Measurements from ENCODE around the gene ADGB.

The ADGB gene

GRCh38 chr6:146578054-146578453 lies 20.7 kb upstream of the ADGB start:
- no peak overlapping the region for H3K4me3 ChIP-seq (ENCODE audit: low read depth, low read length)
- DNase-seq (ENCODE audit: low read depth), result no peak
- TF ChIP-seq, protein P1, sequence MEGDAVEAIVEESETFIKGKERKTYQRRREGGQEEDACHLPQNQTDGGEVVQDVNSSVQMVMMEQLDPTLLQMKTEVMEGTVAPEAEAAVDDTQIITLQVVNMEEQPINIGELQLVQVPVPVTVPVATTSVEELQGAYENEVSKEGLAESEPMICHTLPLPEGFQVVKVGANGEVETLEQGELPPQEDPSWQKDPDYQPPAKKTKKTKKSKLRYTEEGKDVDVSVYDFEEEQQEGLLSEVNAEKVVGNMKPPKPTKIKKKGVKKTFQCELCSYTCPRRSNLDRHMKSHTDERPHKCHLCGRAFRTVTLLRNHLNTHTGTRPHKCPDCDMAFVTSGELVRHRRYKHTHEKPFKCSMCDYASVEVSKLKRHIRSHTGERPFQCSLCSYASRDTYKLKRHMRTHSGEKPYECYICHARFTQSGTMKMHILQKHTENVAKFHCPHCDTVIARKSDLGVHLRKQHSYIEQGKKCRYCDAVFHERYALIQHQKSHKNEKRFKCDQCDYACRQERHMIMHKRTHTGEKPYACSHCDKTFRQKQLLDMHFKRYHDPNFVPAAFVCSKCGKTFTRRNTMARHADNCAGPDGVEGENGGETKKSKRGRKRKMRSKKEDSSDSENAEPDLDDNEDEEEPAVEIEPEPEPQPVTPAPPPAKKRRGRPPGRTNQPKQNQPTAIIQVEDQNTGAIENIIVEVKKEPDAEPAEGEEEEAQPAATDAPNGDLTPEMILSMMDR (IDR thresholded peaks at IDR 0.05; ENCODE audit: low read depth, low read length, missing control alignments), result no peak

DNA sequence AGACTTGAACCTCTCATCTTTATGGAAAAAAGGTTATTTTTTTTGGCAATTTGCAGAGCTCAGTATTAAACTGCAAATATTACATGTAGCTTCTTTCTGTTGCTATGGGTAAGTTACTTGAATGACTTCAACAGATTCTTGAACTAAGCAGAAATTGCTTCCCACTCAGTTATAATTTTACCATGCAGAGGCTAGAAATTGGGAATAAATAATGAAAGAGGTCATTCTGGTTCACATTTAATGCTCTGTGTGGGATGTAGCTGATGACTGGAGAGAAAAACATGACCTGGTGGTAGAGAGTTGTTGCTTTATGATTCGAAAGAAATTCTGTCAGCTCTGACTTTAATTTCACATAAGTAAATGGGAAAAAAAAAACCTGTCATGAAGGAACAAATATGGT lies 16.8 kb upstream of the ADGB start:
- TF ChIP-seq, protein P1 (IDR thresholded peaks at IDR 0.05; ENCODE audit: low read depth, low read length, missing control alignments), result no peak
- DNase-seq (ENCODE audit: low read depth), result no peak
- H3K4me3 ChIP-seq (ENCODE audit: low read depth, low read length), result no peak overlapping the region

DNA sequence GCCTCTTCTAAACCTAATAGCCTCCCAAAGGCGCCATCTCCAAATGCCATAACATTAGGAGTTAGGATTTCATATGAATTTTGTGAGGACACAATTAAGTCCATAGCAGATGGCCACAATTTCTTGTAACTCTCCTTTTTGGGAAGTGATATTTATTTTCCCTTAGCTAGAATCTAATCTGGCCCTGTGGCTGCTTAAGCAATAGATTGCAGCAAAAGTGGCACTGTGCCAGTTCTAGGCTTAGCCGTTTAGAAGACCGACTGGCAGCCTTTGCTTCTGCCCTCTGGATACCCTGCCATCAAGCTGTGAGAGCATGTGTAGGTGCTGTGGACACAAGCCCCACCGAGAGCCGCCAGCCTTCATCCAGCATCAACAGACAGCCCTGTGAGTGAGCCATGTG lies 15.9 kb upstream of the ADGB start:
- DNase-seq (ENCODE audit: low read depth), result no peak
- no peak overlapping the region for H3K4me3 ChIP-seq (ENCODE audit: low read depth, low read length)
- TF ChIP-seq, protein P1 (IDR thresholded peaks at IDR 0.05; ENCODE audit: low read depth, low read length, missing control alignments), result no peak

- TF ChIP-seq, protein P1 (IDR thresholded peaks at IDR 0.05; ENCODE audit: low read depth, low read length, missing control alignments), result no peak
- no peak for DNase-seq (ENCODE audit: low read depth)
- H3K4me3 ChIP-seq (ENCODE audit: low read depth, low read length), result no peak overlapping the region
Measured at GRCh38 chr6:146583966-146584365, 14.8 kb upstream of the ADGB start.

DNA sequence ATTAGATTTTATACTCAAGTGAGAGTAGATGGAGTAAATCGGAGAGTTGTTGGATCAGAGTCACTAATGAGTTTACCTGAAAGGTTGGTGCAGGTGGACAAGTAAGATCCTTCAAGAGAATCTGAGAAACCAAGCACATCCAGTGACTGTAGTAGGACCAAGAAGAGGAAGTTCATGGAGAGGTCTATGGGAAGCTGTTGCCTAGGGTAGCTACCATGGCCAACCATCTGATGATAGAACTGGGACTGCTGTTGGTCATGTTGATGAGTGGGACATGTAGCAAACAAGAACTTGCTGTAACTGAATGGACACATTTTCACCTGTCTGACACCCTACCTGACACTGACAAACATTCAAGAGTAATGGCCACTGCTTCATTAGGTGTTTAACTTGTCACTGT lies 11.3 kb upstream of the ADGB start:
- DNase-seq (ENCODE audit: low read depth), result no peak
- no peak overlapping the region for H3K4me3 ChIP-seq (ENCODE audit: low read depth, low read length)
- TF ChIP-seq, protein P1 (IDR thresholded peaks at IDR 0.05; ENCODE audit: low read depth, low read length, missing control alignments), result no peak

GRCh38 chr6:146590492-146590891 lies 8.3 kb upstream of the ADGB start:
- H3K4me3 ChIP-seq (ENCODE audit: low read depth, low read length), result no peak overlapping the region
- no peak for DNase-seq (ENCODE audit: low read depth)
- TF ChIP-seq, protein P1 (IDR thresholded peaks at IDR 0.05; ENCODE audit: low read depth, low read length, missing control alignments), result no peak

DNA sequence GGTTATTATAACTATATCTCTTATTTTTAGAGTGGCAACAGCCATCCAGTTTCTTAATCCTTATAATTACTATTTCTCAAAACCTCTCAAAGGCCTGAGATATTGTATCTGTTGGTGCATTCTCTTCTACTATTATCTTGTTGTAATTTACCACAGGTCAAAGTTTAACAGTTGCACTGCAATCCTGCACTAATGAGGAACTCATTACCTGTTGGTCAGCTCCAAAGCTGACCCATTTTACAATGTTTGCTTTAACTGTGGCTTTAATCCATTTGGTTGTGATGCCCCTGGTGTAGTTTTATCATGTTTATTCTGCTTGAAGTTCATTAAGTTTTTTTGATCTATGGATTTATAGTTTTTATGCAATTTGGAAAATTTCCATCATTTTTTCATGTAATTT lies 6.3 kb upstream of the ADGB start:
- DNase-seq (ENCODE audit: low read depth), result no peak
- no peak overlapping the region for H3K4me3 ChIP-seq (ENCODE audit: low read depth, low read length)
- TF ChIP-seq, protein P1 (IDR thresholded peaks at IDR 0.05; ENCODE audit: low read depth, low read length, missing control alignments), result no peak
